NK-92 treated with Interleukin-12 subunit alpha and Interleukin-12 subunit beta, amount 100 ng/mL, for 24 hours (cell line): ENCODE measurements around the gene PIGBOS1.
"Not testable (repeated sequence)": the region's sequence is repeated elsewhere in the genome, so short reads cannot be mapped to it uniquely, and the experiment has no call there.

Experiments used
- DNase-seq: peaks from one replicate; lab custom pipeline; 2025; lab: John Stamatoyannopoulos, UW

Gene PIGBOS1, protein sequence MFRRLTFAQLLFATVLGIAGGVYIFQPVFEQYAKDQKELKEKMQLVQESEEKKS

DNA sequence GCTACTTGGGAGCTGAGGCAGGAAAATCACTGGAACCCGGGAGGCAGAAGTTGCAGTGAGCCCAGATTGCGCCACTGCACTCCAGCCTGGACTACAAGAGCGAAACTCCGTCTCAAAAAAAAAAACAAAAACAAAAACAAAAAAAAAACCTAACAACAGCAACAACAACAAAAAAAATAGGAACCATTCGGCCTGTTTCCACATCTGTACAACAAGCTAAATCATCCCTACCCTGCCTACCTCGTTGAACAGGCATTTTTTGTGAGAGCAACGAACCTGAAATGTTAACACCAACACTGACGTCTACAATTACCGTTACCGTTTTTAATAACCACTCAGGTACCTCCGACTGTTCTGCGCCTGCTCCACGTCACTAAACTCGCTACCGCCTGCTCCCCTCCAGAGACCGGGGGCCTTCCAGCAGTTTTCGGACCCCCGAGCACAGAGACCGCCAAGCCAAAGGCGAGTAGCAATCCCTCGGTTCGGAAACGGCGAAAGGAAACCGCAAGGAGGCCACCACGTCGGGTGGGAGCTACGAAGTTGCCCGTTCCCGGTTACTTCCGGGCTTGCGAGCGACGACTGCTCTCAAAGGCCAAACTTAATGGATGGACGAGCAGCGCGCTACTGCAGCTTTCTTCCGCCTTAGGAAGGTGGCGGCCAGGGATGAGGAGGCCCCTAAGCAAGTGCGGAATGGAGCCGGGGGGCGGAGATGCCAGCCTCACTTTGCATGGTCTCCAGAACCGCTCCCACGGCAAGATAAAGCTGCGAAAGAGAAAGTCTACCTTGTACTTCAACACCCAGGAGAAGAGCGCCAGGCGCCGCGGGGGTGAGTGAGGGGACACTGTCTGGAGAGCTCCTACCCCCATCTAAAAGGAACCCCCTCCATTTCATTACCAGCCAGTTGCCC is at the start of gene PIGBOS1, which contains the start of gene PIGB:
PIGBOS1 (minus strand) TSS at position 536 of the 907 bp plus-strand sequence. CDS start 1,331 bp downstream, outside the sequence.
PIGB (plus strand) TSS at position 635 of the 907 bp plus-strand sequence; CDS start at position 664, 29 bp downstream.
- peak; percentile 77 for DNase-seq

DNA sequence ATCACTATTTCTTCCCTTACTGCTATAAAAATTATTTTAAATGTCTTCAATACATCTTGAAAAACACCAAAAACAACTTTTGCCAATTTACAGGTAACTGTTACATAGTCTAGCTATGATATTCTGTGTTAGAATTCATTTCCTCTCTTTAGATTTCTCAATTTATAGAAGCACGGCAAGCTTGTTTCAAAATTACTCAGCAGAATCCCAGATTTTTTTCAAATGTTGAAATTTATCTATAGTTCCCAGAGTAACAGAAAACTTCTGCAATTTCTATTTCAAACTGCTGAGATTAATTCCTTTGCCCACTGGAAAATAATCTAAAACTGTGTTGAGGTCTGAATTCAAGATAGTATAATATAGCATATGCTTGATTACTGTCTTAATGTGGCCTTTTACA is 48.1 kb upstream of the PIGBOS1 start:
- DNase-seq = no peak

DNA sequence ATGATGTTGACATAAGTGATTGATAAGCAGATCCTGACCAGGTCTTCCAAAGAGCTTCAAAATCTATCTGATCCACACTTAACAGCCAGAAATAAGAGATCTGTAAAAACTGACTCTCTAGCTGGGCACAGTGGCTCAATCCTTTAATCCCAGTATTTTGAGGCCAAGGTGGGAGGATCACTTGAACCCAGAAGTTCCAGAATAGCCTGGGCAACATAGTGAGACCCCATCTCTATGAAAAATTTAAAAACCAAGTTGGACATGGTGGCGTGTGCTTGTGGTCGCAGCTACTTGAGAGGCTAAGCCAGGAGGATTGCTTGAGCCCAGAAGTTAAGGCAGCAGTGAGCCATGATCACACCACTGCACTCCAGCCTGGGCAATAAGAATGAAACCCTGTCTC is 43.7 kb upstream of the PIGBOS1 start:
- DNase-seq = no peak

DNA sequence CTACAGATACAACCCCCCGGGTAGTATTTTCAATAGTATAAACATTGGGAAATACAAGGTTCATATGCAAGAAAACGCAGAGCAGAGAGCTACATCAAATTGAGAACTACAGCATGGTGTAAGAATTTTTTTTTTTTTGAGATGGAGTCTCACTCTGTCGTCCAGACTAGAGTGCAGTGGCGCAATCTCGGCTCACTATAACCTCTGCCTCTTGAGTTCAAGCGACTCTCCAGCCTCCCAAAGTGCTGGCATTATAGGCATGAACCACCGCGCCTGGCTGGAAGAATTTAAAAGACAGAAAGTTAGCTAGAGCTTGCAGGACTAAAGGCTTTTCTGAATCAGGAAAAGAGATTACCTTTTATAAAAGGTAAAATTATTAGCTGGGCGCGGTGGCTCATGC is 42.1 kb upstream of the PIGBOS1 start:
- no peak for DNase-seq

DNA sequence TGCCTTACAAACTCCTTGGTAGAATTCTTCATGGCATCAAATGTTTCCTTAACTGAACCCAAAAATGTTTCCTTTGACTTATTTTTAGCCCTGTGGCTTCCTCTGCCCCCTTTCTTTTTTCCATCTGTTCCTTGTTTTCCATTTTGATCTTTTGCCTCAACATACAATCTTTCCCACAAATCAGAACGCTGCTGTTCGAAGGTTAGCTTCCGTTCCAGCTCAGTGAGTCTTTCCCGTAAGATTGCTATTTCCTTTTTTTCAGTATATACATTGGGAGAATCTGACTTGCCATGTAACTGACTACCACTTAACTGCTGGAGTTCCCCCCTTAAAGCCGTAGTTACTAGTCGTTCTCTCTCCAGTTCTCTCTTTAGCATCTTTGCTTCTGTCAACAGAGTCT is 41.3 kb upstream of the PIGBOS1 start:
- no peak for DNase-seq

DNA sequence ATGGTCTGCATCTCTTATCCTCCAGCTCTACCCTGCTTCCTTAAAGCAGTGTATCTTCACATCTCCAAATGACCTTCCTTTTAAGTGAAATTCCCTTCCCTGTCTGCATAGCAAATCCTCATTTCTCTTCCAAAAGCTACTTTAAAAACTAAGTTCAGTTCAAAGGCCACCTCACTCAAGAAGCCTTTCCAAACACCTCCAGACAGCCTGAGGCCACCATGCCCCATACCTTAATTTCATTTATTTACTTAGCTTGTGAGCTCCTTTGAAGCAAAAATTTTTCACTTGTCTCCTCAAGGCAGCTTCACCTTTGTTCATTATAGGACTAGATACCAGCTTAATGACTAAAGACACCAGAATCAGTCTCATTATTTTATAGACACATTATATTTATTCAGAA is 39.5 kb upstream of the PIGBOS1 start:
- no peak for DNase-seq

DNA sequence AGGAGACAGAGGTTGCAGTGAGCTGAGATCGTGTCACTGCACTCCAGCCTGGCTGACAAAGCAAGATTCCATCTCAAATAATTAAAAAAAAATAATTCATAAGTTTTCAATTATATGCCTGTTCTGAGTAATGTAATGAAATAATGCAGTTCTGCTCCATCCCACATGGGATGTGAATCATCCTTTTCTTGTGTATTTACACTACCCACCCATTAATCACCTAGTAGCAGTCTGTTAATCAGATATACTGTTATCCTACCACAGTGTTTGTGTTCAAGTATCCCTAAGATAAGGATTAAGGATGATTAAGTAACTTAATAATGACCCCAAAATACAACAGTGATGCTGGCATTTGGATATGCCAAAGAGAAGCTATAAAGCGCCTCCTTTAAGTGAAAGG is 38.9 kb upstream of the PIGBOS1 start:
- no peak for DNase-seq

DNA sequence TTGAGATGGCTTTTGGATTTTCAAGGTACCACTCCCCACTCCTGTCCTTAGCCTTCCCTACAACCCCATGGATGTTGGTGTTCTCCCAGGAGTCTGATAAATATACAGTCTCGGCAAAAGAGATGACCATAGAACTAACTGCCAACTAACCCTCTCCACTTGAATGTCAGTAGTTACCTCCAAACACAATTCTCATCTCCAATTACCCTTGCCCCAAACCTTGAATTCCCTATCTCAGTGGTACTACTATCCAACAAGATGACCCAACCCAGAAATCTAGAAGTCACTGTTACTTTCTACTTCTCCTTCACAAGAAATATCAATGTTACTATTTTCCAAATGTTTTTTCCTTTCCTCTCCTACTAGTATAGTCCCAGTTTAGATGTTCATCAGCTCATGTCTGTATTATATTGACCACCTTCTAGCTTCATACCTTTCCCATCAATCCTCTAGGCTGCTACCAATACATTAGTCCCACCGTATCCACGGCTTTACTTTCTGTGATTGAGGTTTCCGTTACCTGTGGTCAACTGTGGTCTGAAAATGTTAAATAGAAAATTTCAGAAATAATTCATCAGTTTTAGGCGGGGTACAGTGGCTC is 38.2 kb upstream of the PIGBOS1 start:
- no peak for DNase-seq

DNA sequence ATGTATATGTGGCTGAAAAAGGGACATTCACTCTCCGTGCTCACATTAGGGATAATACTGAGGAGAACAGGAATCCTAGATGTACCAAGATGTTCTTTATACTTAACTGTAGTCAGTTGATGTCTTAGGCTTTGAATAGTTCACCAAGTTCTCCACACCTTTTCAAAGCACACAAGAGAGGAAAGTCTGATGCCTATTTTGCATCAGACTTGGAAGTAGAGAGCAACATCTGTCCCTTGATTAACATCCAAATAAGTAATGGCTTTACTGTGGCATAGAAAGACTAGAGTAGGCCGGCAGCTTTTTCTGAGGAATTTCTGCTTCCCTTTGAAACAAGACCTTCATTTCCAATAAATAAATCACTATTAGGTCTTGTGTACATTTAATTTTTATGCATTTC is 34.1 kb upstream of the PIGBOS1 start:
- DNase-seq = no peak

DNA sequence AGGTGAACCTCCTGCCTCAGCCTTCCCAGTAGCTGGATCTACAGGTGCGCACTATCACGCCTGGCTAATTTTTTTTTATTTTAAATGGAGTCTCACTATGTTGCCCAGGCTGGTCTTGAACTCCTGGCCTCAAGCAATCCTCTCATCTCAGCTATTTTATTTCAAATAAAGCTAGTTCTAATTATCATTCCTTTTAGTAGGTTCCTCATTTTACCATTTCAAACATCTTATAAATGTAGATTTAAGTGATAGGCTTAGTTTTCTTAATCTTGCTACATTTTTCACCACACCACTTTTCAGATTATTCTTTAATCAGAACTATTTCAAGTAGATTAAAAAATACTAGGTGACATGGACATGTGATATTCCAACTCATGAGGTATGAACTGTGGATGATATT is 30.4 kb upstream of the PIGBOS1 start:
- DNase-seq = no peak

DNA sequence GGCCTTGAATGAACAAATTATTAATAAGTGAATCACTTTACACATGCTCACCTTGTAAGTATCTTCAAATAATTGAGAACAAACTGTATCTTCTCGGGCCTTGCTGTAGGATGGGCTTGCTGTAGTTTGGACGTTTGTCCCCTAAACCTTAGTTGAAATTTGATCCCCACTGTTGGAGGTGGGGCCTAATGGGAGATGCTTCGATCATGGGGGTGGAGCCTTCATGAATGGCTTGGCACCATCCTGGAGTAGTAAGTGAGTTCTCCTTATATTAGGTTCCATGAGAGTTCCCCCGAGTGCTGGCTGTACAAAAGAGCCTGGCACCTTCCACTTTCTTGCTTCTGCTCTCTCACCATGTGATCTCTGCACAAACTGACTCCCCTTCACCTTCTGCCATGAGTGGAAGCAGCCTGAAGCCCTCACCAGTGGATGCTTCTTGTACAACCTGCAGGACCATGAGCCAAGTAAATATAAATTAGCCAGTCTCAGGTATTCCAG is 29.4 kb upstream of the PIGBOS1 start:
- DNase-seq = no peak

DNA sequence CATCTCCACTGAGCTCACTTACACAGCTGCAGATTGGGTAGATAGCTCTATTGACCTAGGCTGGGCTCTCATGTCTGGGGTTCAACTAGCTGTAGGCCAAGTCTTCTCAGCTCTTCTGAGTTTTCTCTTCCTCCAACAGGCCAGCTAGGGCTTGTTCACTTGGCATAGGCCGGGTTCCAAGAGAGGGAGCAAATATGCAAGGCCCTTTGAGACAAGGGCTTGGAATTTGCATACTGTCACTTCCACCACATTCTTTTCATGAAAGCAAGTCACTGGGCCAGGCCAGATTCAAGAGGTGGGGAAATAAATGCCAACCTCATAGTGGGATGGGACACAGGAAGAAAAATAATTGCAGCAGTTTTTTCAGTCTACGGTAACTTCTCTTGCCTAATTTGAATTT is 25.3 kb upstream of the PIGBOS1 start:
- DNase-seq = no peak

DNA sequence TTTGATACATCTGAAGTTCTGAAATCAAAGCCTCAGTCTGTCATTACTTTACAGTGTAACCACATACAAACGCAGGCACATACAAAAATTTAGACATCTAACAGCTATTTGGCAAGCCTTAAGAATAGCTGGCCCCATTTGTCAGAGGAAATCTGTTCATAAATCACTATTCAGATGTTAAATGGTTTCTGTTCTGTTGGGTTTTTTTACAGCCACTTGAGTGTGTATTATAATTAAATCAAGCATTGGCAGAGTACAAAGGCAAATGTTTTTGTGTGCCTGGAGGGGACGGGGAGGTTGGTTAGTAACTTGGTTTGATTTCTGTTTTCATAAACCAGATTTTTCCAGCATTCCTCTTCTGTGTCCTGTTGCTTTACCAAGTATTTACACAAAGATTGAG is 24.2 kb upstream of the PIGBOS1 start:
- DNase-seq = no peak

DNA sequence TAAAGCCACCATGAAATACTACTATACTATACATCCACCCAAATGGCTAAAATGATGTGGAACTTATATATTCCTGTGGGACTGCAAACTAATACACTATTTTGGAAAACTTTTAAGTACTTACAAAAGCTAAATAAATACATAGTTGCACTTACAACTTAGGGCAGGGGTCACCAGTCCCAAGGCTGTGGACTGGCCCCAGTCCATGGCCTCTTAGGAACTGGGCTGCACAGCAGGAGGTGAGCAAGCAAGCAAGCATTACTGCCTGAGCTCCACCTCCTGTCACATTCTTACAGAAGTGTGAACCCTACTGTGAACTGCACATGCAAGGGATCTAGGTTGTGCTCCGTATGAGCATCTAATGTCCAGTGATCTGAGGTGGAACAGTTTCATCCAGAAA is 18.2 kb upstream of the PIGBOS1 start:
- DNase-seq = no peak

DNA sequence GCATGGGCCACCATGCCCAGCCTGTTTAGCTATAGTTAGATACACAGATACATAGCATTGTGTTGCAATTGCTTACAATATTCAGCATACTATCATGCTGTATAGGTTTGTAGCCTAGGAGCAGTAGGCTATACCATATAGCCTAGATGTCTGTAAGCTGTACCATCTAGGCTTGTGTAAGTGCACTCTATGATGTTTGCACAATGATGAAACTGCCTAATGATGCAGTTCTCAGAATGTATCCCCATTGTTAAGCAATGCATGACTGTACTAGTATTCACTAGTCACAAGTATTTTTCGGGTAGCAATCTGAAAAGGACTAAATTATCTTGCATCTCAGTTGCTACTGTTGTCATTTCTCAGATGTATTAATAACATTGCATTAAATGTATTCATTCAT is 16.1 kb upstream of the PIGBOS1 start:
- no peak for DNase-seq

DNA sequence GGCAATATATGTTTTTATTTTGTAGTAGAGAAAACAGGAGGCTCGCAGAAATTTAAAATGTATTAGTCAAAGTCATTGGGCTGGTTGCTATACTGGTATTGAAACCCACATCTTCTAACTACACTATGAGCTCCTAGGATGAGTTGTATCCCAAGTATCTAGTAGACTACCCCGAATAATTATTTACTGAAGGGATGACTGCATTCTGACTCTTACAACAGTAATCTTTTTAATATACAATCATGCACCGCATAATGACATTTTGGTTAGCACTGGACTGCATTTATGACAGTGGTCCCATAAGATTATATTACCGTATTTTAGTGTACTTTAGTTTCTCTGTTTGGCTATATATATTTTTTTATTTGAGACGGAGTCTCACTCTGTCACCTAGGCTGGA is 15.4 kb upstream of the PIGBOS1 start:
- DNase-seq = no peak

DNA sequence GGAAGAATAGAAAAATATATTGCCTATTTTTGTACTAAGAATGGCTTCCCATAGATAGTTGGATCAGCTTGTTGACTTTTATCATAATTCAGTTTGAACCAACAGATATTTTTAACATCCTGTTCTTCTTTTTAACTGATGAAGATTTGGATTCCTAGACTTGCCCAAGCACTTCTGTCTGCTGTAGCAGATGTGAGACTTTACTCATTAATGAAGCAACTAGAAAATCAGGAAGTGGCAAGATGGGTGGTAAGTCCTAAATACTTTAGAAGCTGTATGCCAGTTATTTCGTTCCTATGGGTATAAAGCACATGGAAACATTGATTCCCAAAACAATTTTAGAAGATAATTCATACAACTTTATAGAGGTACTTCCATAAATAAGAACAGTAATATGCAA is 8.5 kb upstream of the PIGBOS1 start:
- DNase-seq = no peak

DNA sequence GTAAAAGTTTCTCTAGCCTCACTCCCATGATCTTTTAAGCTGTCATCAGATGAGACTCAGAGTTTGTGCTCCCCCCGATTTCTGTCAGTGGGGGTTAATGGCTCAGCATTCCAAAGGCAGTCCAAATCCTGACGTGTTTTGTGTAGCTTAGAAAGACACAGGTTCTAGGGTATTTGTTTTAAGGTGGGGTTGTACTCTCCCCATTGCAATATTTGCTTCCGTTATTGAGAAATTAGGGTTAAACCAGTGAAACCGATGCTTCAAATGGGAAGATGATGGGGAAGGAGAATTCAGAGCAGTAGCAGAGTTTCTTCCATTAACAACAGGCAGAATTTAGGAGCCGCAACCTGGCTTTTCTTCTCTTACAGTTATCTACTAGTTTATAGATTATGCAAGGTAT is 3.5 kb upstream of the PIGBOS1 start:
- no peak for DNase-seq

DNA sequence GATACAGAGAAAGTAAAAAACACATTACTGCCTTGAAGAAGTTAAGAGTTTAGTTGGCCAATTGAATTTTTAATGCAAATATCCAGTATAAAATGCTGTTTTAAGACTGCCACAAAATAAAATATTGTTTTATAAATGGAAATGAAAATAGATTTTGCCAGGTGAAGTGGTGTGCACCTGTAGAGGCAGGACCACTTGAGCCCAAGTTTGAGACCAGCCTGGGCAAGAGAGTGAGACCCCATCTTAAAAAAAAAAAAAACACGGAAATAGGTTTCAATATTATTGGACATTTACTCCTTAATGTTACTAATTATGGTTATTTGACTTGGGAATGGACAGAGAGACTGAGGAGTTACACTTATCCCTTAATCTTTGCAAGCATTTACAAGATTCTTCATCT is 2.0 kb upstream of the PIGBOS1 start:
- no peak for DNase-seq

DNA sequence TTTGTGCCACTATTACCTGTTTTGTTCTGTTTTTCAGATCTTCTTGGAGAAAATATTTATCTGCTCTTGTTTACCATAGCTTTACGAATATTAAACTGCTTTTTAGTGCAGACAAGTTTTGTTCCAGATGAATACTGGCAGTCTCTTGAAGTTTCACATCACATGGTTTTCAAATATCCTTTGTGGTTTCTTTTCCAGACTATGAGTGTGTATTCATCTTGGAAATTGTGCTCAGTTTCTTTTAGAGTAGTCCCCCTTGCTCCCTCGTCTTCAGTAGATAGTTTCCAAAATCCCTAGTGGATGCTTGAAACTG is 1.3 kb upstream of the PIGBOS1 start:
- DNase-seq = no peak

DNA sequence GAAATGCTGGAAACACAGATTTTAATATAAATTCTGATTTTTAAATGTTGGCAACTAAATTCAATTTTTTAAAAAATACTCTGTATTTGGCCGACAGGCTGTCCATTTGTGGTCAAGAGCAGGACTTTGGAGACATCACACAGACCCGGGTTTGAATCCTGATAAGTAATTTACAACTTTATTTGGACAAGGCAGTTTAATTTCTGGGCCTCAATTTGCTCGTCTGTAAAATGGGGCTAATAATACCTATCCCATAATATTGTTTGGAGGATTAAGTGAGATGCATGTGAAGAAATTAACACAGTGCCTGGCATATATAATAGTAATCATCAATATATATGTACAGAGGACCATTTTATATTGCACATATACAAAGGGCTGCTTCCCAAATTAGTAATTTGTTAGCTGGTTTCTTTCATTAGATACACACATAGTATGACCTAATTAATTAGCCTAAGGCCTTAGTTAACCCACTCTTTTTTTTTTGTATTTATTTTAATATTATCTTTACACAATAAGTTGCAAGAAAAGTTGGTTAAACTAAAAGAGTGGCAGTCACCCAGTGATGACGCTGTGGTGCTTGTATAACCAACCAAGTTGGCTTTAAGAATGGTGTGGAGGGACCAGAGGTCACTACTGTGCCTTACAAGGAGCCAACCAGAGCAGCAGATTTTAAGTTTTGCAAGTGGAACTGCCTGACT is 764 bp upstream of the PIGBOS1 start:
- no peak for DNase-seq

DNA sequence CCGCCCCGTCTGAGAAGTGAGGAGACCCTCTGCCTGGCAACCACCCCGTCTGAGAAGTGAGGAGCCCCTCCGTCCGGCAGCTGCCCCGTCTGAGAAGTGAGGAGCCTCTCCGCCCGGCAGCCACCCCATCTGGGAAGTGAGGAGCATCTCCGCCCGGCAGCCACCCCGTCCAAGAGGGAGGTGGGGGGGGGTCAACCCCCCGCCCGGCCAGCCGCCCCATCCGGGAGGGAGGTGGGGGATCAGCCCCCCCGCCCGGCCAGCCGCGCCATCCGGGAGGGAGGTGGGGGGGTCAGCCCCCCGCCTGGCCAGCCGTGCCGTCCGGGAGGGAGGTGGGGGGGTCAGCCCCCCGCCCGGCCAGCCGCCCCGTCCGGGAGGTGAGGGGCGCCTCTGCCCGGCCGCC is 16.1 kb downstream of the PIGBOS1 start:
- DNase-seq = not testable (repeated sequence)

DNA sequence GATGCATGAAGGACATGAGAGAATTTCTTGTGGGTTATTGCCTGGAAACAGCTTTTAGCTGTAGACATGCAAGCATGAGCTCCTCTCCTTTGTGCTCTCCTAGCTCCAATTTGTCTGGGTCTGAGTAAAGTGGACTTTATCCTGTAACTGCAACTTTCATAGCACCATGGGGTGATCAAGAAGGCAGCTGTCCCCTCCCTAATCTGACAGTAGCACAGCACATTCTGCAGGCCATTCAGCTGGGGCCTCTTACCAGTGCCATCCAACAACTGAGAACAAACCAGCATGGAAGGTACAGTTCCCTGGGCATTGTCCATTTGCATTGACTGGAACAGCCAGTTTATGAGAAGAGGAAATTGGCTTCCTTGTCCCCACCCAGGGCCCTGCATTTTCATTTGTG is 21.6 kb downstream of the PIGBOS1 start:
- DNase-seq = no peak
